Right atrium auricular region (tissue), 2 donors: Measurements from ENCODE around the gene UNC5B. TPM values are rescaled to one million over a fixed set of nuclear protein-coding genes. Genes with fewer than 3 reads are reported as not detected.

Experiments used
- DNase-seq: peaks from one replicate; pipeline ENCODE4 v3.0.0-alpha.2; 2019; ENCODE audit warnings: low spot score
- H3K27ac ChIP-seq, 2 donors: fragments of 200-600 bp; sonication (generic); 1 replicate in 1 of 2; 2 replicates in 1 of 2; pipeline ENCODE4 v1.5.1; 2016 to 2019
- H3K27me3 ChIP-seq, 2 donors: fragments of 200-600 bp; sonication (generic); one replicate each; pipeline versions ENCODE4 v1.5.1 to v1.6.0; 2017 to 2019
- H3K36me3 ChIP-seq: fragments of 200-600 bp; sonication (generic); one replicate; pipeline ENCODE4 v1.5.1; 2016
- H3K4me1 ChIP-seq, 2 donors: fragments of 200-600 bp; sonication (generic); one replicate each; pipeline versions ENCODE4 v1.5.1 to v1.6.0; 2017 to 2019
- H3K4me3 ChIP-seq, 2 donors: fragments of 200-600 bp; sonication (generic); 1 replicate in 1 of 2; 2 replicates in 1 of 2; pipeline ENCODE4 v1.5.1; 2017 to 2019; ENCODE audit warnings: mild to moderate bottlenecking in 1 of 2, moderate library complexity in 1 of 2
- H3K9me3 ChIP-seq, 2 donors: fragments of 200-600 bp; sonication (generic); one replicate each; pipeline ENCODE4 v1.5.1; 2019
- total RNA-seq, 2 donors: library from RNA; depleted of rRNA; stranded (reverse); fragments of >200 nt; gene quantifications; one replicate each; pipeline ENCODE4 v1.1.0, GENCODE V29; 2016
- TF ChIP-seq, protein P1 (sequence below), 2 donors: fragments of 200-600 bp; sonication (generic); IDR thresholded peaks; one replicate each; pipeline ENCODE4 v1.5.1; 2019; ENCODE audit warnings: antibody characterized with exemption in 2 of 2

The UNC5B gene
- total RNA-seq, 2 donors from 2014 or later, result 10.9 to 29.2 TPM

GRCh38 chr10:71303569-71303907 is 91.2 kb downstream of the UNC5B start:
- Histone ChIP-seq H3K9me3 (no peaks in the 10 kb centered on the region), H3K36me3 (peaks cover 8% of the 10 kb centered on the region), H3K4me3 (no peak overlapping the region), H3K27me3 (no peaks in the 10 kb centered on the region), H3K4me1 (no peaks in the 10 kb centered on the region), H3K27ac (no peak overlapping the region)
- TF ChIP-seq, protein P1, sequence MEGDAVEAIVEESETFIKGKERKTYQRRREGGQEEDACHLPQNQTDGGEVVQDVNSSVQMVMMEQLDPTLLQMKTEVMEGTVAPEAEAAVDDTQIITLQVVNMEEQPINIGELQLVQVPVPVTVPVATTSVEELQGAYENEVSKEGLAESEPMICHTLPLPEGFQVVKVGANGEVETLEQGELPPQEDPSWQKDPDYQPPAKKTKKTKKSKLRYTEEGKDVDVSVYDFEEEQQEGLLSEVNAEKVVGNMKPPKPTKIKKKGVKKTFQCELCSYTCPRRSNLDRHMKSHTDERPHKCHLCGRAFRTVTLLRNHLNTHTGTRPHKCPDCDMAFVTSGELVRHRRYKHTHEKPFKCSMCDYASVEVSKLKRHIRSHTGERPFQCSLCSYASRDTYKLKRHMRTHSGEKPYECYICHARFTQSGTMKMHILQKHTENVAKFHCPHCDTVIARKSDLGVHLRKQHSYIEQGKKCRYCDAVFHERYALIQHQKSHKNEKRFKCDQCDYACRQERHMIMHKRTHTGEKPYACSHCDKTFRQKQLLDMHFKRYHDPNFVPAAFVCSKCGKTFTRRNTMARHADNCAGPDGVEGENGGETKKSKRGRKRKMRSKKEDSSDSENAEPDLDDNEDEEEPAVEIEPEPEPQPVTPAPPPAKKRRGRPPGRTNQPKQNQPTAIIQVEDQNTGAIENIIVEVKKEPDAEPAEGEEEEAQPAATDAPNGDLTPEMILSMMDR (IDR thresholded peaks at IDR 0.05), result peak in 1 of 2 donors; percentile 7
- no peak for DNase-seq

GRCh38 chr10:71304914-71305313 is 92.5 kb downstream of the UNC5B start:
- no peaks in the 10 kb centered on the region for H3K36me3 ChIP-seq
- H3K4me1 ChIP-seq, result no peaks in the 10 kb centered on the region
- no peak overlapping the region for H3K27ac ChIP-seq
- no peak overlapping the region for H3K4me3 ChIP-seq
- no peak for DNase-seq
- H3K27me3 ChIP-seq, result no peaks in the 10 kb centered on the region
- no peaks in the 10 kb centered on the region for H3K9me3 ChIP-seq
- TF ChIP-seq, protein P1 (IDR thresholded peaks at IDR 0.05), result no peak

GRCh38 chr10:71306979-71307378 is 94.6 kb downstream of the UNC5B start:
- no peaks in the 10 kb centered on the region for H3K27me3 ChIP-seq
- H3K4me3 ChIP-seq, result no peak overlapping the region
- no peaks in the 10 kb centered on the region for H3K4me1 ChIP-seq
- TF ChIP-seq, protein P1 (IDR thresholded peaks at IDR 0.05), result no peak
- no peaks in the 10 kb centered on the region for H3K9me3 ChIP-seq
- DNase-seq, result no peak
- H3K27ac ChIP-seq, result no peak overlapping the region
- H3K36me3 ChIP-seq, result no peaks in the 10 kb centered on the region

GRCh38 chr10:71307469-71308085 is 95.2 kb downstream of the UNC5B start:
- Histone ChIP-seq H3K4me1 (no peaks in the 10 kb centered on the region), H3K9me3 (no peaks in the 10 kb centered on the region), H3K4me3 (no peak overlapping the region), H3K27me3 (no peaks in the 10 kb centered on the region), H3K36me3 (no peaks in the 10 kb centered on the region), H3K27ac (no peak overlapping the region)
- TF ChIP-seq, protein P1 (IDR thresholded peaks at IDR 0.05), result no peak
- no peak for DNase-seq

GRCh38 chr10:71308244-71308643 is 95.9 kb downstream of the UNC5B start:
- DNase-seq, result no peak
- Histone ChIP-seq H3K9me3 (no peaks in the 10 kb centered on the region), H3K36me3 (no peaks in the 10 kb centered on the region), H3K27me3 (no peaks in the 10 kb centered on the region), H3K4me1 (peaks cover 0 to 2% of the 10 kb centered on the region in 2 donors), H3K4me3 (no peak overlapping the region), H3K27ac (no peak overlapping the region)
- TF ChIP-seq, protein P1 (IDR thresholded peaks at IDR 0.05), result no peak

GRCh38 chr10:71308985-71309384 is 96.6 kb downstream of the UNC5B start:
- no peaks in the 10 kb centered on the region for H3K36me3 ChIP-seq
- H3K9me3 ChIP-seq, result no peaks in the 10 kb centered on the region
- no peak for DNase-seq
- peaks cover 0 to 9% of the 10 kb centered on the region in 2 donors for H3K4me1 ChIP-seq
- H3K27me3 ChIP-seq, result no peaks in the 10 kb centered on the region
- H3K4me3 ChIP-seq, result no peak overlapping the region
- H3K27ac ChIP-seq, result no peak overlapping the region
- TF ChIP-seq, protein P1 (IDR thresholded peaks at IDR 0.05), result no peak
